Liver (tissue), 9 donors: ENCODE measurements around the gene SPEG. TPM values are rescaled to one million over a fixed set of nuclear protein-coding genes. Genes with fewer than 3 reads are reported as not detected.

Experiments
- DNase-seq: peaks from one replicate; pipeline ENCODE4 v3.0.0-alpha.2; 2017; ENCODE audit warnings: low spot score
- H3K27ac ChIP-seq, 2 donors: one replicate each; pipeline ENCODE4 v1.7.0; 2013; ENCODE audit warnings: inconsistent platforms in 2 of 2, low read length in 2 of 2, control low read depth in 1 of 2, low read depth in 1 of 2, mild to moderate bottlenecking in 1 of 2
- H3K27me3 ChIP-seq, 4 donors: one replicate each; pipeline versions ENCODE4 v1.6.1 to v1.7.0; 2013; ENCODE audit warnings: low read length in 3 of 4, inconsistent platforms in 1 of 4, mild to moderate bottlenecking in 1 of 4, moderate library complexity in 1 of 4; ENCODE audit not compliant: control insufficient read depth in 4 of 4, insufficient read depth in 4 of 4
- H3K36me3 ChIP-seq, 4 donors: one replicate each; pipeline versions ENCODE4 v1.6.1 to v1.7.0; 2013; ENCODE audit warnings: low read length in 3 of 4, mild to moderate bottlenecking in 3 of 4, low read depth in 1 of 4, moderate library complexity in 1 of 4; ENCODE audit not compliant: control insufficient read depth in 4 of 4, insufficient read depth in 3 of 4
- H3K4me1 ChIP-seq, 4 donors: one replicate each; pipeline versions ENCODE4 v1.6.1 to v1.7.0; 2013; ENCODE audit warnings: low read length in 3 of 4, mild to moderate bottlenecking in 3 of 4, moderate library complexity in 1 of 4; ENCODE audit not compliant: control insufficient read depth in 4 of 4, insufficient read depth in 4 of 4
- H3K4me3 ChIP-seq, 3 donors: one replicate each; pipeline versions ENCODE4 v1.6.1 to v1.7.0; 2013; ENCODE audit warnings: low read length in 3 of 3, control low read depth in 1 of 3, low read depth in 1 of 3, mild to moderate bottlenecking in 1 of 3
- H3K9ac ChIP-seq, 2 donors: one replicate each; pipeline ENCODE4 v1.7.0; 2013; ENCODE audit warnings: low read length in 2 of 2, mild to moderate bottlenecking in 2 of 2, moderate library complexity in 2 of 2, control low read depth in 1 of 2, low read depth in 1 of 2
- H3K9me3 ChIP-seq, 4 donors: one replicate each; pipeline versions ENCODE4 v1.6.1 to v1.7.0; 2013; ENCODE audit warnings: low read length in 3 of 4; ENCODE audit not compliant: control insufficient read depth in 4 of 4
- EGR1 ChIP-seq, 2 donors: IDR thresholded peaks; 2 replicates each; pipeline ENCODE4 v1.6.1; 2016 to 2018; ENCODE audit warnings: antibody characterized with exemption in 2 of 2, low read depth in 2 of 2
- FOXA1 ChIP-seq: IDR thresholded peaks from 2 replicates; pipeline ENCODE4 v1.6.1; 2016; ENCODE audit warnings: antibody characterized with exemption
- FOXA2 ChIP-seq: IDR thresholded peaks from 2 replicates; pipeline ENCODE4 v1.6.1; 2016; ENCODE audit warnings: antibody characterized with exemption
- GABPA ChIP-seq, 2 donors: IDR thresholded peaks in 1 of 2; conservative IDR thresholded peaks in 1 of 2; 2 replicates each; pipeline ENCODE4 v1.6.1; 2016; ENCODE audit warnings: antibody characterized with exemption in 2 of 2, mild to moderate bottlenecking in 1 of 2, moderate library complexity in 1 of 2
- HNF4G ChIP-seq: IDR thresholded peaks from 2 replicates; pipeline ENCODE4 v1.6.1; 2016; ENCODE audit warnings: antibody characterized with exemption
- JUND ChIP-seq, 2 donors: IDR thresholded peaks; 2 replicates each; pipeline ENCODE4 v1.6.1; 2016; ENCODE audit warnings: antibody characterized with exemption in 2 of 2
- NR2F2 ChIP-seq: IDR thresholded peaks from 2 replicates; pipeline ENCODE4 v1.6.1; 2016; ENCODE audit warnings: antibody characterized with exemption
- RAD21 ChIP-seq, 2 donors: IDR thresholded peaks; 2 replicates each; pipeline ENCODE4 v1.6.1; 2016; ENCODE audit warnings: antibody characterized with exemption in 2 of 2, mild to moderate bottlenecking in 2 of 2
- RXRA ChIP-seq, 2 donors: IDR thresholded peaks; 2 replicates each; pipeline ENCODE4 v1.6.1; 2017 to 2018; ENCODE audit warnings: antibody characterized with exemption in 2 of 2, mild to moderate bottlenecking in 1 of 2
- SP1 ChIP-seq: IDR thresholded peaks from 2 replicates; pipeline ENCODE4 v1.6.1; 2018; ENCODE audit warnings: antibody characterized with exemption, mild to moderate bottlenecking
- YY1 ChIP-seq: IDR thresholded peaks from 2 replicates; pipeline ENCODE4 v1.6.1; 2016; ENCODE audit warnings: antibody characterized with exemption, mild to moderate bottlenecking
- WGBS: extraction: QIAGEN DNeasy Blood & Tissue Kit; methylation state at CpG from one replicate; pipeline ENCODE4 v1.1.7; 2013; 5-methylcytosine and 5-hydroxymethylcytosine counted together
- polyA plus RNA-seq, 2 donors: library from polyadenylated mRNA; stranded (reverse) in 1 of 2; unstranded in 1 of 2; fragments of 200-250 nt in 1 of 2; fragments of >200 nt in 1 of 2; fragmentation: Nextera tagmentation in 1 of 2; extraction: Ambion mirVana in 1 of 2; gene quantifications; one replicate each; pipeline versions ENCODE4 v1.2.1 to v1.2.3, GENCODE V29; 2013 to 2015
- total RNA-seq, 2 donors: library from RNA; depleted of rRNA; stranded (reverse); fragments of >200 nt; gene quantifications; one replicate each; pipeline ENCODE4 v1.2.3, GENCODE V29; 2014
- TF ChIP-seq, protein P1 (sequence below): IDR thresholded peaks from 2 replicates; pipeline ENCODE4 v1.6.1; 2016; ENCODE audit warnings: antibody characterized with exemption
- TF ChIP-seq, protein P2 (sequence below): IDR thresholded peaks from 2 replicates; pipeline ENCODE4 v1.6.1; 2016; ENCODE audit warnings: antibody characterized with exemption
- TF ChIP-seq, protein P3 (sequence below): fragments of 150-350 bp; IDR thresholded peaks from 2 replicates; pipeline ENCODE4 v1.5.1; 2017; ENCODE audit warnings: improper control_type of control experiment, low read depth, low read length; ENCODE audit not compliant: missing input control
- TF ChIP-seq, protein P4 (sequence below): IDR thresholded peaks from 2 replicates; pipeline ENCODE4 v1.6.1; 2016; ENCODE audit warnings: antibody characterized with exemption
- donor health status: healthy.
- donor health status: healthy.
- donor health status: healthy.
- donor health status: healthy.
- donor health status: healthy.

The SPEG gene
- total and polyA plus RNA-seq, 4 donors: 0.51 to 0.96 (median 0.66) TPM

DNA sequence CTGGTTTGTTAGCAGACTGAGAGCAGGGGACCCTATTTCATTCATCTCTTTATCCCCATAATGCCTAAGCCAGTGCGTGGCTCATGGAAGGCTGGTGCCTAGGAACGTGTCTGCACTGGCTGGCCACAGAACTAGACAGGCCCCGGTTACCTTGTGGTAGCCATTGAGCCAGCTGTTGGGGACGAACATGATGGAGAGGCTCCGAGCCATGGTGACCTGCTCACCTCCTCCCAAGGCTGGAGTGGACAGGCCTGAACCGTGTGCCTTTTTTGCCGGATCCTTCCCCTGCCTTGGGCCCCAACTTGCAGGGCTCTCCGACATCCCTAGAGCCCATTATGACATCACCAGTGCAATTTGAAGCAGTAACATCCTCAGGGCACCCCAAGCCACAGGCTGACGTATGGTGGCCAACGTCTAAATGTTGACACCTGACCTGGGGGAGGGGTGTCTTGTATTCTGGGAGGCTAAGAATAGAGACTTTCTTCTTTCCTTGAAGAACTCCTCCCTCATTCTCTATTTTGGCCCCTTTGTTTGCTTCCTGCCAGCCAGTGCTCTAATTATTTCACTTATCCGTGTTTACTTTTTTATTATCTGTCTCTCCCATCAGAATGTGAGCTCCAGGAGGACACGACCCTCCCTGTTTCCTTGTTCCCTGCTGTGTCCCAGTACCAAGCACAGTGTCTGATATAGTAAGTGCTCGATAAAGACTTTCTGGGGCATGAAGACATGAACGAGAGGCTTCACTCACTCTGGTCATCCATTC is 34.7 kb upstream of the SPEG start:
- no peaks in the 10 kb centered on the region for H3K36me3 ChIP-seq
- no peak for DNase-seq
- no peak overlapping the region for H3K9ac ChIP-seq
- H3K27ac ChIP-seq: no peak overlapping the region
- H3K4me3 ChIP-seq: no peak overlapping the region
- peaks cover 0 to 12% (median 10%) of the 10 kb centered on the region in 4 donors for H3K4me1 ChIP-seq
- TF ChIP-seq, protein P1, sequence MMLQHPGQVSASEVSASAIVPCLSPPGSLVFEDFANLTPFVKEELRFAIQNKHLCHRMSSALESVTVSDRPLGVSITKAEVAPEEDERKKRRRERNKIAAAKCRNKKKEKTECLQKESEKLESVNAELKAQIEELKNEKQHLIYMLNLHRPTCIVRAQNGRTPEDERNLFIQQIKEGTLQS: no peak
- no peak for TF ChIP-seq HNF4G
- TF ChIP-seq FOXA2: no peak
- no peak for TF ChIP-seq EGR1 (IDR thresholded peaks at IDR 0.05; ENCODE audit: low read depth in 2 of 2)
- no peak for TF ChIP-seq RAD21 (IDR thresholded peaks at IDR 0.05)
- TF ChIP-seq, protein P2, sequence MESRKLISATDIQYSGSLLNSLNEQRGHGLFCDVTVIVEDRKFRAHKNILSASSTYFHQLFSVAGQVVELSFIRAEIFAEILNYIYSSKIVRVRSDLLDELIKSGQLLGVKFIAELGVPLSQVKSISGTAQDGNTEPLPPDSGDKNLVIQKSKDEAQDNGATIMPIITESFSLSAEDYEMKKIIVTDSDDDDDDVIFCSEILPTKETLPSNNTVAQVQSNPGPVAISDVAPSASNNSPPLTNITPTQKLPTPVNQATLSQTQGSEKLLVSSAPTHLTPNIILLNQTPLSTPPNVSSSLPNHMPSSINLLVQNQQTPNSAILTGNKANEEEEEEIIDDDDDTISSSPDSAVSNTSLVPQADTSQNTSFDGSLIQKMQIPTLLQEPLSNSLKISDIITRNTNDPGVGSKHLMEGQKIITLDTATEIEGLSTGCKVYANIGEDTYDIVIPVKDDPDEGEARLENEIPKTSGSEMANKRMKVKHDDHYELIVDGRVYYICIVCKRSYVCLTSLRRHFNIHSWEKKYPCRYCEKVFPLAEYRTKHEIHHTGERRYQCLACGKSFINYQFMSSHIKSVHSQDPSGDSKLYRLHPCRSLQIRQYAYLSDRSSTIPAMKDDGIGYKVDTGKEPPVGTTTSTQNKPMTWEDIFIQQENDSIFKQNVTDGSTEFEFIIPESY: no peak
- H3K27me3 ChIP-seq: no peaks in the 10 kb centered on the region
- H3K9me3 ChIP-seq: no peaks in the 10 kb centered on the region
- 79% methylated on average over 14 of the region's 14 CpGs for WGBS

DNA sequence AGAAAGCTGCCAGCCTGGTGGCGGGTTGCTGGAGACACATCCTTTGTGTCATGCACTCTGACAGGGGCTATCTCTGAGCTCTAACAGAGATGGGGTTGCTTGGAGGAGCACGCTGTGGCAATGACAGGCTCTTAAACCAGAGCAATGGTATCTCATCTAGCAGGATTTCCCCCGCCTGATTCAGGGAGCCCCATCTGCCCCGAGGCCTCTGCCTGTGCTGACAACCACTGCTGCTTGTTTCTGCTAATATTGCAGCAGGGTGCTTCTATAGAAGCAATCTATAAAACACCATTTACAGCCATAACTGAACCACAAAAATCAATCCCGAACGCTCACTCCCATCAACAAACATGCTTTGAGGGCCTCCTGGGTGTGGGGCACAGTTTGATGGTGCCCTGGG is 34.1 kb upstream of the SPEG start:
- H3K4me3 ChIP-seq: no peak overlapping the region
- TF ChIP-seq, protein P3, sequence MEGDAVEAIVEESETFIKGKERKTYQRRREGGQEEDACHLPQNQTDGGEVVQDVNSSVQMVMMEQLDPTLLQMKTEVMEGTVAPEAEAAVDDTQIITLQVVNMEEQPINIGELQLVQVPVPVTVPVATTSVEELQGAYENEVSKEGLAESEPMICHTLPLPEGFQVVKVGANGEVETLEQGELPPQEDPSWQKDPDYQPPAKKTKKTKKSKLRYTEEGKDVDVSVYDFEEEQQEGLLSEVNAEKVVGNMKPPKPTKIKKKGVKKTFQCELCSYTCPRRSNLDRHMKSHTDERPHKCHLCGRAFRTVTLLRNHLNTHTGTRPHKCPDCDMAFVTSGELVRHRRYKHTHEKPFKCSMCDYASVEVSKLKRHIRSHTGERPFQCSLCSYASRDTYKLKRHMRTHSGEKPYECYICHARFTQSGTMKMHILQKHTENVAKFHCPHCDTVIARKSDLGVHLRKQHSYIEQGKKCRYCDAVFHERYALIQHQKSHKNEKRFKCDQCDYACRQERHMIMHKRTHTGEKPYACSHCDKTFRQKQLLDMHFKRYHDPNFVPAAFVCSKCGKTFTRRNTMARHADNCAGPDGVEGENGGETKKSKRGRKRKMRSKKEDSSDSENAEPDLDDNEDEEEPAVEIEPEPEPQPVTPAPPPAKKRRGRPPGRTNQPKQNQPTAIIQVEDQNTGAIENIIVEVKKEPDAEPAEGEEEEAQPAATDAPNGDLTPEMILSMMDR: no peak
- TF ChIP-seq FOXA2: no peak
- no peak for TF ChIP-seq YY1
- no peak for TF ChIP-seq RAD21 (IDR thresholded peaks at IDR 0.05)
- TF ChIP-seq, protein P2: no peak
- no peak for TF ChIP-seq NR2F2
- H3K9me3 ChIP-seq: no peaks in the 10 kb centered on the region
- no peak for DNase-seq
- H3K9ac ChIP-seq: no peak overlapping the region
- H3K27ac ChIP-seq: no peak overlapping the region
- no peaks in the 10 kb centered on the region for H3K27me3 ChIP-seq
- 58% methylated on average over 6 of the region's 6 CpGs for WGBS
- H3K4me1 ChIP-seq: peaks cover 0 to 12% (median 10%) of the 10 kb centered on the region in 4 donors
- no peaks in the 10 kb centered on the region for H3K36me3 ChIP-seq

DNA sequence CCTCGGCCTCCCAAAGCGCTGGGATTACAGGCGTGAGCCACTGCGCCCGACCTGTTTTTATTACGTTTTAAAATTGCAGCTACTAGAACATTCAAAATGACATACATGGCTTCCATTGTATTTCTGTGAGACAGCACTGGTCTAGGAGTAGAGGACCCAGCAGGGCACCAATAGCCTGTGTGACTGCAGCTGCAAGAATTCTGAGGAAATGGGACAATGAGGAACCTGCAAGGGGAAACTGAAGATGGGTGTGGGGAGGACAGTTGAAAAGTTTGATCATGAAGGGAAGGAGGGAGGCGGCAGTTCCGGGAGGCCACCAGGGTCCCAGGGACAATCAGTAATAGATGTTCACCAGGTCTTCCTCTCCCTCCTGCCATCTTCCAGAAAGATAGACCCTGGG is 33.0 kb upstream of the SPEG start:
- WGBS: 91% methylated on average over 8 of the region's 8 CpGs
- Histone ChIP-seq H3K4me3 (no peak overlapping the region), H3K27me3 (no peaks in the 10 kb centered on the region), H3K36me3 (no peaks in the 10 kb centered on the region), H3K4me1 (peaks cover 0 to 12% (median 10%) of the 10 kb centered on the region in 4 donors), H3K9me3 (no peaks in the 10 kb centered on the region), H3K27ac (no peak overlapping the region), H3K9ac (no peak overlapping the region)
- no peak for DNase-seq
- TF ChIP-seq FOXA1 (no peak), RXRA (IDR thresholded peaks at IDR 0.05) (no peak), SP1 (no peak), GABPA (IDR thresholded peaks at IDR 0.05 in 1 of 2, conservative IDR thresholded peaks at IDR 0.05 in 1 of 2) (no peak), JUND (IDR thresholded peaks at IDR 0.05) (no peak), NR2F2 (no peak), FOXA2 (no peak)
- TF ChIP-seq, protein P3: no peak
- TF ChIP-seq, protein P1: no peak
- TF ChIP-seq, protein P4, sequence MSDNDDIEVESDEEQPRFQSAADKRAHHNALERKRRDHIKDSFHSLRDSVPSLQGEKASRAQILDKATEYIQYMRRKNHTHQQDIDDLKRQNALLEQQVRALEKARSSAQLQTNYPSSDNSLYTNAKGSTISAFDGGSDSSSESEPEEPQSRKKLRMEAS: no peak
- TF ChIP-seq, protein P2: no peak
